HFF-Myc (cell line): ENCODE results near the gene PREX1.

Experiments used
- DNase-seq: peaks from one replicate; pipeline ENCODE4 v3.0.0-alpha.2; 2011; ENCODE audit warnings: low read depth; ENCODE audit errors: extremely low read depth
- H3K4me3 ChIP-seq: replicated peaks from 2 replicates; pipeline ENCODE4 v1.5.1; 2011; ENCODE audit warnings: low read depth, mild to moderate bottlenecking, control low read depth, low read length
- TF ChIP-seq, protein P1 (sequence below): IDR thresholded peaks from 2 replicates; pipeline ENCODE4 v1.5.1; 2012; ENCODE audit warnings: mild to moderate bottlenecking, low read depth, low read length, control low read depth; ENCODE audit errors: missing control alignments

The PREX1 gene

DNA sequence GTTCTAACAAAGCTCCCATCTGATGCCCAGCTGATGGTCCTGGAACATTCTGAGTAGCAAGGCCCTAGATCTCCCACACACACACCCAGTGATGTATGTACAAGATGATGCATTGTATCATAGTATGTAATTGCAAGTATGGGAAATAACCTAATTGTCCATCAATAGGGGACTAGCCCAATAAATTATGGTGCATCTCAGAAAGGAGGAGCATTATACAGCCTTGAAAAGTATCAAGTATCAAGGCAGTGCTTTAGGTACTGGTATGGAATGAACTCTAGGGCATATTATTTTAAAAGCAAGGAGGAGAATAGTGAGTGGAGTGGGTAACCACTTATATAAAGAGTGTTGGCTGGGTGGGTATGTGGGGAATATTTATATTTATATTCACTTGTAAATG is 24.8 kb upstream of the PREX1 start:
- TF ChIP-seq, protein P1, sequence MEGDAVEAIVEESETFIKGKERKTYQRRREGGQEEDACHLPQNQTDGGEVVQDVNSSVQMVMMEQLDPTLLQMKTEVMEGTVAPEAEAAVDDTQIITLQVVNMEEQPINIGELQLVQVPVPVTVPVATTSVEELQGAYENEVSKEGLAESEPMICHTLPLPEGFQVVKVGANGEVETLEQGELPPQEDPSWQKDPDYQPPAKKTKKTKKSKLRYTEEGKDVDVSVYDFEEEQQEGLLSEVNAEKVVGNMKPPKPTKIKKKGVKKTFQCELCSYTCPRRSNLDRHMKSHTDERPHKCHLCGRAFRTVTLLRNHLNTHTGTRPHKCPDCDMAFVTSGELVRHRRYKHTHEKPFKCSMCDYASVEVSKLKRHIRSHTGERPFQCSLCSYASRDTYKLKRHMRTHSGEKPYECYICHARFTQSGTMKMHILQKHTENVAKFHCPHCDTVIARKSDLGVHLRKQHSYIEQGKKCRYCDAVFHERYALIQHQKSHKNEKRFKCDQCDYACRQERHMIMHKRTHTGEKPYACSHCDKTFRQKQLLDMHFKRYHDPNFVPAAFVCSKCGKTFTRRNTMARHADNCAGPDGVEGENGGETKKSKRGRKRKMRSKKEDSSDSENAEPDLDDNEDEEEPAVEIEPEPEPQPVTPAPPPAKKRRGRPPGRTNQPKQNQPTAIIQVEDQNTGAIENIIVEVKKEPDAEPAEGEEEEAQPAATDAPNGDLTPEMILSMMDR = no peak
- no peak overlapping the region for H3K4me3 ChIP-seq
- no peak for DNase-seq

GRCh38 chr20:48851579-48851978 is 23.8 kb upstream of the PREX1 start:
- TF ChIP-seq, protein P1 = no peak
- no peak overlapping the region for H3K4me3 ChIP-seq
- DNase-seq = no peak

- no peak overlapping the region for H3K4me3 ChIP-seq
- TF ChIP-seq, protein P1 = no peak
- no peak for DNase-seq
Measured at GRCh38 chr20:48850977-48851299, 23.1 kb upstream of the PREX1 start.

- no peak overlapping the region for H3K4me3 ChIP-seq
- TF ChIP-seq, protein P1 = no peak
- DNase-seq = no peak
Measured at GRCh38 chr20:48850257-48850976, 22.6 kb upstream of the PREX1 start.

DNA sequence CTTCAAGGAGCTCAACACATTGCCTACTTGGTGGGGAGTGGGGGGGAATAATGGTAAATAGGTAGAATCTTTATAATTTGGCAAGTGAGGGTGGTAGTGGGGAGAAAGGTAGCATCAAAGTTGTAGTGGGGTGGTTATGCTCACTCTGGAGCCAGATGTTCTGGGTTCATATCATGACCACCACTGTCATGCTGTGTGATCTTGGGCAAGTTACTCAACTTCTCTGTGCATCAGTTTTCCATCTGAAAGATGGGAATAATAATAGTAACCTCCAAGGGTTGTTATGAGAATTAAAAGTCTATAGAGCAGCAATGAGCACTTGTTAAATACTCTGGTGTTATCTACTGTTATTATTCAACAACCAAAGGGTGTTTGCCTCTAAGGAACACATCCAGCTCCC is 22.0 kb upstream of the PREX1 start:
- H3K4me3 ChIP-seq = no peak overlapping the region
- DNase-seq = no peak
- TF ChIP-seq, protein P1 = no peak

DNA sequence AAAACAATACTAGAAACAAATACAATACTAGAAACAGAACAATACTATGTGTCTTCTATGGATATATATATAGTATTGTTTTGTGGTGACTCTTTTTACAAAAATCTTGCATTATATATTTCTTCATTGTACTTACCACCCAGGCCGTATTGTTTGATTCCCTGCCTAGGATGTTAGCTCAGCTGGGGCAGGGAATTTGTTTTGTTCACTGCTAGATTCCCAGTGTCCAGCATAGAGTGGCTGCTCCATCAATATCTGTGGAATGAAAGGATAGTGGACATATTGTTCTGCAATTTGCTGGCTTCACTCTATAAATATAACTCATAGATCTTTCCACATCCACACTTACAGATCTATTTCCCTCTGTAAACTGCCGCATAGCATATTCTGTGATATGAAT is 21.5 kb upstream of the PREX1 start:
- DNase-seq = no peak
- no peak overlapping the region for H3K4me3 ChIP-seq
- TF ChIP-seq, protein P1 = no peak

DNA sequence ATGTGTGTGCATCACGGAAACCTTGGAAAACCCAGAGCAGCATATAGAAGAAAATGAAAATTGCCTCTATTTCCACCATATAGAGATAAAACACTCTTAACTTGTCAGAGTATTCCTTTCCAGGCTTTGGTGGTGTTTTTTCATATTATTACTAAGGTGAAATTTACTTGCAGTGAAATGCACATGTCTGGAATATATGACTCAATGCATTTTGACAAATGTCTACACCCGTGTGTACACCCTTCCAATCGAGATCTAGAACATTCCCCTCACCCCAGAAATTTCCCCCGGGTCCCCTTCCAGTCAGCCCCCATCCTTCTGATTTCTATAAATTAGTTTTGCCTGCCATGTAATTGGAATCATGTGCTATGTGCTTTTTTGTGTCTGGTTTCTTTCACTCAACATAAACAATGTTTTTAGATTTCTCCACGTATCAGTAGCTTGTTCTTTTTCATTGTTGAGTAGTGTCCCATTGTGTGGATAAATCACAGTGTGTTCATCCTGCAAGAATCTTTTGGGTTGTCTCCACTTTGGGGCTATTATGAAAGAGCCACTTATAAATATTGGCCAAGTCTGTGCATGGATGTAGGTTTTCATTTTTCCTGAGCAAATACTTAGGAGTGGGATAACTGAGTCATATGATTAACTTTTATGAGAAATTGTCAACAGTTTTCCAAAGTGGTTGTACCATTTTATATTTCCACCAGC is 19.9 kb upstream of the PREX1 start:
- no peak overlapping the region for H3K4me3 ChIP-seq
- DNase-seq = no peak
- TF ChIP-seq, protein P1 = no peak
